ENCODE results near the gene USP15.
"Not testable (repeated sequence)": the region's sequence is repeated elsewhere in the genome, so short reads cannot be mapped to it uniquely, and the experiment has no call there.

USP15 gene

DNA sequence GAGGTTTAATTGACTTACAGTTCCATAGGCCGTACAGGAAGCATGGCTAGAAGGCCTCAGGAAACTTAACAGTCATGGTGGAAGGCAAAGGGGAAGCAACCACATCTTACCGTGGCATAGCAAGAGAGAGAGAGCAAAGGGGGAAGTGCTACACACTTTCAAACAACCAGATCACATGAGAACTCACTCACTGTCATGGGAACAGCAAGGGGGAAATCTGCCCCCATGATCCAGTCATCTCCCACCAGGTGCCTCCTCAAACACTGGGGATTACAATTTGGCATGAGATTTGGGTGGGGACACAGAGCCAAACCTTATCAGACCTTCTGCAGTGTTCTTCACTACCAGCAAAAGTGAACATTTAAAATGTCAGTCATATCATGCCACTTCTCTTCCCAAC, 58.9 kb downstream of the USP15 start:
- no peak for DNase-seq

DNA sequence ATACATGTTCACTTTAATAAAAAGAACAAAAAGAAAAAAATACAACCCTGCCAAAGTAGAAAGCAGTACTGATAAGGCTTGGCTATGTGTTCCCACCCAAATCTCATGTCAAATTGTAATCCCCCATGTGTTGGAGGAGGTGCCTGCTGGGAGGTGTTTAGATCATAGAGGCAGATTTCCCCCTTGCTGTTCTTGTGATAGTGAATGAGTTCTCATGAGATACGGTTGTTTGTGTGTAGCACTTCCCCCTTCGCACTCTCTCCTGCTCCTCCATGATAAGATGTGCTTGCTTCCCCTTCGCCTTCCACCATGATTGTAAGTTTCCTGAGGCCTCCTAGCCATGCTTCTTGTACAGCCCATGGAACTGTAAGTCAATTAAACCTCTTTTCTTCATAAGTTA, 59.9 kb downstream of the USP15 start:
- DNase-seq = no peak

DNA sequence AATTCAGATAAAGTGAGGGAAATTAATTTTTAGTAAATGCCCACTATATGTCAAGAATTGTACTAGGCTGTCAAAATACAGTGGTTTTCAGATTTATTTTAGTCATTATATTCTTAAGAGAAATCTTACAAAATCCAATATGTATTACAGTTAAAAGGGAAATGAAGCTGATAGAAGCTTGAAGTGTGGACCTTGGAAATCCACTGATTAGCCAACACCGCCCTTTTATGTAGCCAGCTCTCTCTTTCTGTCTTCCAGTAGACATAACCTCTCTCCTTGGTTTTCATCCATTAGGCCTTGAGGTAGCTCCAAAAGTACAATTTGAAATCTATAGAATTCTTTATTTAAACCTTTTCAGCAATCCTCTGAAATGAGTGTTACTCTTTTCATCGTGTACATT, 63.2 kb downstream of the USP15 start:
- DNase-seq = no peak

DNA sequence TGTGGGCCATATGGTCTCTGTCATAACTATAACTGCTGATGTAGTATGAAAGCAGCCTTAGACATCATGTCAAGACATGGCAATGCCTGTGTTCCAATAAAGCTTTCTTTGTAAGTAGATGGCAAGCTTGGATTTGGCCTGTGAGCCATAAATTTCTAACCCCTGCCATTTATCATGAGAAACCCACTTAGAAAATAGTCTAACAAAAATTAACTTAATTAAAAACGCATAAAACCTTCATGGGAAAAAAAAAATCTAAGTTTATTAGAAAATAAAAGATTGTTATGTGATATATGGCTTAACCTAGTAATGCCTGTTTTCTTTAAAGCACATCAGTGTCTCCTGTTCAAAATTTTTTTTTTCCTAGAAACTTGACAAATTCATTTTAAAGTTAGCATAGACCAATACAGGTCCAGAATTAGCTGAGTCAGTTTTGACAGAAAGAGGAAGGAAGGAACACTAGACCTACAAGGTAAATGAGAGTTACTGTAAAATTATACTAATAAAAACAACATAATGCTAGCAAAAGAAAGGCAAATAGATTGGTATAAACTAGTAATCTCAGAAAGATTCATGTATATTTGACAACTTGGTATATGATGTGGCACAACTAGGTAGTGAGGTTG, 68.2 kb downstream of the USP15 start:
- DNase-seq = no peak

DNA sequence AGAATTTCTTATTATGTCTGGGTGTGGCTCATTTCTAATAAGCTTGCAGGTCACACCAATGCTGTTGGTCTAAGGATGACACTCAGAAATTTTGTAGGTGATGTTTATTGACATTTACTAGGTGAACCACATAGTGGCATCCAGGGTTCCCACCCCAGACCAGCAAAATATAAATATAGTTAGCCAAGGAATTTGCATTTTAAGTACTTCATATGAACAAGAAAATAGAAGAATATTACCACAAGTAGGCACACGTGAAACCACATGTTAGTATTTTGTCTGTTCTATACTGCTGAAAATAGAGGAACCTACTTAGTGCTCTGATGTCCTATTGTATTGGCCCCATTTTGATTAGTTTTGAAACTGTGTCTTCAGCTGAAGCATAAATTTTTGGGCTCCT, 71.1 kb downstream of the USP15 start:
- DNase-seq = no peak

DNA sequence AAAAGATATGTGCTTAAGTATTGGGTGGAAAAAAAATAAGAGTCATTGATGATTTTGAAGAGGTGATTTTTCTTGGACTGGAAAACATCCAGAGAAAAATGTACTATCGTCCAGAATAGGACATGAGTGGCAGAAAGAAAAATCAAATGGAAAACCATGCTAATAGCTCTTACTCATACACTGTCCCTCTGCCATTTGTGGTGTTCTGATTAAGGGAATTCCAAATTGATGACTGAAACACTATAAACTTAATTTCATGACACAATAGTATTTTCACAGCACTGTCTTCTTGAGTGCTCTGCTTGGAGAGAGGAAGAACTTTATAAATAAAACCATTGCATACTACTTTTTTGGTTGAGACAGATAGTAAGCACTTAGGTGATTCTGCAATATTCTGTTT, 72.4 kb downstream of the USP15 start:
- DNase-seq = no peak

DNA sequence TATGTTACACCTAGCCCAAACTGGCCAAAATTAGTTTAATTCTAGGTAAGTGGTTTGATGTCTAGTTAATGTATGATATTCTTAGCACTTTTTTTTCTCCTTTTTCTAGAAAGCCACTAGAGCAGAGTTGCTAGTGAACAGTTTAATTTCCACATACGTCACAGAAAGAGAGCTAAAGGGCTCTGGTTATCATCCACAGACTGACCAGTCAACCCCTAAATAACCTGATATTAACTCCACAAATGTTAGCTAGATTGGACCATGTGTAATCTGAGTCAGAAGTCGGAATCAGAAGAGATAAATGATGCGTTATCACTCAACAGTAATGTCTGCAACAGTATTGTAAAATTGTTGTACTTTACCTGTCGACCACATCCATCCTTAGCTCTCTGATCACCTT, 74.9 kb downstream of the USP15 start:
- no peak for DNase-seq

DNA sequence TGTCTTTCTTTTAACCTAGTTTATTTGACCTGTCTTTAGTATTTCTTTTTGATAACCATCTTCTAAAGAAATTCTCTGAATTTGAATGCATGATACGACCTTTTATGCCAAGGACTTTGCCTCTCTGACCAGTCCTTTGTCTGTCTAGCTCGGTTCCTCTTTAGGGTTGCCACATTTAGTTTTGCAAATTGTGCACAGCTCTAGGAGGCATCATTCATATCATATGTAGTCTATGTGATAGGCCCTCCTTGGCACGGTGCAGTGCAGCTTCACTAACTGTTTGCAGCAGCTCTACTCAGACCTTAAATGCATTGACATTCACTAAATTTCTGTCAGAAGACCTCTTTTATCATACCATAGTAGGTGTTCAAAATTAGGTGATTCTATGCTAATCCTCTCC, 75.6 kb downstream of the USP15 start:
- no peak for DNase-seq

DNA sequence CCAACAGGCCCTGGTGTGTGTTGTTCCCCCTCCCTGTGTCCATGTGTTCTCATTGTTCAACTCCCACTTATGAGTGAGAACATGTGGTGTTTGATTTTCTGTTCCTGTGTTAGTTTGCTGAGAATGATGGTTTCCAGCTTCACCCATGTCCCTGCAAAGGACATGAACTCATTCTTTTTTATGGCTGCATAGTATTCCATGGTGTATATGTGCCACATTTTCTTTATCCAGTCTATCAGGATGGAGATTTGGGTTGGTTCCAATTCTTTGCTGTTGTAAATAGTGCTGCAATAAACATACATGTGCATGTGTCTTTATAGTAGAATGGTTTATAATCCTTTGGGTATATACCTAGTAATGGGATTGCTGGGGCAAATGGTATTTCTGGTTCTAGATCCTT, 77.4 kb downstream of the USP15 start:
- DNase-seq = not testable (repeated sequence)

DNA sequence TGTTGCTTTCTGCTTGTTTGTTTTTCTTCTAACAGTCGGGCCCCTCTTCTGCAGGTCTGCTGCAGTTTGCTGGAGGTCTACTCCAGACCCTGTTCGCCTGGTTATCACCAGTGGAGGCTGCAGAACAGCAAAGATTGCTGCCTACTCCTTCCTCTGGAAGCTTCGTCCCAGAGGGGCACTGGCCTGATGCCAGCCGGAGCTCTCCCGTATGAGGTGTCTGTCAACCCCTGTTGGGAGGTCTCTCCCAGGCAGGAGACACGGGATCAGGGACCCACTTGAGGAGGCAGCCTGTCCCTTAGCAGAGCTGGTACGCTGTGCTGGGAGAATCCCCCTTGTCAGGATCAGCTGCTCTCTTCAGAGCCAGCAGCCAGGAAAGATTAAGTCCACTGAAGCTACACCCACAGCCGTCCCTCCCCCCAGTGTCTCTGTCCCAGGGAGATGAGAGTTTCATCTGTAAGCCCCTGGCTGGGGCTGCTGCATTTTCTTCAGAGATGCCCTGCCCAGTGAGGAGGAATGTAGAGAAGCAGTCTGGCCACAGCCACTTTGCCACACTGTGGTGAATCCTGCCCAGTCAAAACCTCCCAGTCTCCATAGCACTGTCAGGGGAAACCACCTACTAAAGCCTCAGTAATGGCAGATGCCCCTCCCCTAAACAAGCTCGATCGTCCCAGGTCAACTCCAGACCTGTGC, 82.6 kb downstream of the USP15 start:
- not testable (repeated sequence) for DNase-seq

DNA sequence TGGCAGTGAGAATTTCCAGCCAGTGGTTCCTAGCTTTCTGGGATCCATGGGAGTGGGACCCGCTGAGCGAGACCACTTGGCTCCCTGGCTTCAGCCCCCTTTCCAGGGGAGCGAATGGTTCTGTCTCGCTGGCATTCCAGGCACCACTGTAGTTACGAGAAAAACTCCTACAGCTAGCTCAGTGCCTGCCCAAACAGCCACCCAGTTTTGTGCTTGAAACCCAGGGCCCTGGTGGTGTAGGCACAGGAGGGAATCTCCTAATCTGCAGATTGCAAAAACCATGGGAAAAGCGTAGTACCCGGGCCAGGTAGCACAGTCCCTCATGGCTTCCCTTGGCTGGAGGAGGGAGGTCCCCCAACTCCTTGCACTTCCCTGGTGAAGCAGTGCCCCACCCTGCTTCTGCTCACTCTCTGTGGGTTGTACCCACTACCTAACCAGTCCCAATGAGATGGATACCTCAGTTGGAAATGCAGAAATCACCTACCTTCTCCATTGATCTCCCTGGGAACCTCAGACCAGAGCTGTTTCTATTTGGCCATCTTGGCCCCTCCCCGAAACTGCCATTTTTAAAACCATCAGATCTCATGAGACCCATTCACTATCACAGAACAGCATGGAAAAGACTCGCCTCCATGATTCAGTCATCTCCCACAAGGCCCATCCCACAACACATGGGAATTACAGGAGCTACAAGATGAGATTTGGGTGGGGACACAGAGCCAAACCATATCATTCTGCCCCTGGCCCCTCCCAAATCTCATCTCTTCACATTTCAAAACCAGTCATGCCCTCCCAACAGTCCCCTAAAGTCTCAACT, 83.3 kb downstream of the USP15 start:
- DNase-seq = not testable (repeated sequence)

DNA sequence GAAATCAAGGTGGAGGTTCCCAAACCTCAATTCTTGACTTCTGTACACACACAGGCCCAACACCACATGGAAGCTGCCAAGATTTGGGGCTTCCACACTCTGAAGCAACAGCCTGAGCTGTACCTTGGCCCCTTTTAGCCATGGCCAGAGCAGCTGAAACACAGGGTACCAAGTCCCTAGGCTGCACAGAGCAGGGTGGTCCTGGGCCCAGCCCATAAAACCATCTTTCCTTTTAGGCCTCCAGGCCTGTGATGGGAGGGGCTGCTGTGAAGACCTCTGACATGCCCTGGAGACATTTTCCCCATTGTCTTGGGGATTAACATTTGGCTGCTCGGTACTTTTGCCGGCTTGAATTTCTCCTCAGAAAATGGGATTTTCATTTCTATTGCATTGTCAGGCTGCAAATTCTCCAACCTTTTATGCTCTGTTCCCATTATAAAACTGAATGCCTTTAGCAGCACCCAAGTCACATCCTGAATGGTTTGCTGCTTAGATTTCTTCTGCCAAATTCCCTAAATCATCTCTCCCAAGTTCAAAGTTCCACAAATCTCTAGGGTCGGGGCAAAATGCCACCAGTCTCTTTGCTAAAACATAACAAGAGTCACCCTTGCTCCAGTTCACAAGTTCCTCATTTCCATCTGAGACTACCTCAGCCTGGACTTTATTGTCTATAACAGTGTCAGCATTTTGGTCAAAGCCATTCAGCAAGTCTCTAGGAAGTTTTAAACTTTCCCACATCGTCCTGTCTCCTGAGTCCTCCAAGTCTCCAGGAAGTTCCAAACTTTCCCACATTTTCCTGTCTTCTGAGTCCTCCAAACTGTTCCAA, 84.7 kb downstream of the USP15 start:
- not testable (repeated sequence) for DNase-seq

DNA sequence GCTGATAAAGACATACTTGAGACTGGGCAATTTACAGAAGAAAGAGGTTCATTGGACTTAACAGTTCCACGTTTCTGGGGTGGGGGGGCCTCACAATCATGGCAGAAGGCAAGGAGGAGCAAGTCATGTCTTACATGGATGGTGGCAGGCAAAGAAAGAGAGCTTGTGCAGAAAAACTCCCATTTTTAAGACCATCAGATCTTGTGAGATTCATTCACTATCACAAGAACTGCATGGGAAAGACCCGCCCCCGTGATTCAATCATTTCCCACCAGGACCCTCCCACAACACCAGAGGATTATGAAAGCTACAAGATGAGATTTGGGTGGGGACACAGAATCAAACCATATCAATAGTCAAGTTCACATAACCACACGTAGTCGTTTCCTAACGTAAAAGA, 85.5 kb downstream of the USP15 start:
- DNase-seq = no peak

DNA sequence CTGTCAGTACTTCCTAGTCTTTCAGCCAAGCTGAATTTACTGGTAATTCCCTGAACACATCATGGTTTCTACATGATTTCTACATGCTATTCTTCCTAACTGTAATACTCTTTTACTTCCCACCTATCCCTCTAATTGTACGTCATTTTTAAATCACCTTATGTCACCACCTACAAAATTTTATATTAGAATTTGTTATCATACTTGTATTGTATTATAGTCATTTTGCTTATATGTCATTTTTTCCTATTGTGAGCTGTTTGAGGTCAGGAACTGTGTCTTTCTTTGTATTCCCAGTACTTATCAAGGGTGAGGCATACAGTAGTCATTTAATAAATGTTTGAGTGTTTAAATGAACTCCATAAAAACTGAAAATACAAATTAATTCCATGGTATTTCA, 86.6 kb downstream of the USP15 start:
- no peak for DNase-seq

DNA sequence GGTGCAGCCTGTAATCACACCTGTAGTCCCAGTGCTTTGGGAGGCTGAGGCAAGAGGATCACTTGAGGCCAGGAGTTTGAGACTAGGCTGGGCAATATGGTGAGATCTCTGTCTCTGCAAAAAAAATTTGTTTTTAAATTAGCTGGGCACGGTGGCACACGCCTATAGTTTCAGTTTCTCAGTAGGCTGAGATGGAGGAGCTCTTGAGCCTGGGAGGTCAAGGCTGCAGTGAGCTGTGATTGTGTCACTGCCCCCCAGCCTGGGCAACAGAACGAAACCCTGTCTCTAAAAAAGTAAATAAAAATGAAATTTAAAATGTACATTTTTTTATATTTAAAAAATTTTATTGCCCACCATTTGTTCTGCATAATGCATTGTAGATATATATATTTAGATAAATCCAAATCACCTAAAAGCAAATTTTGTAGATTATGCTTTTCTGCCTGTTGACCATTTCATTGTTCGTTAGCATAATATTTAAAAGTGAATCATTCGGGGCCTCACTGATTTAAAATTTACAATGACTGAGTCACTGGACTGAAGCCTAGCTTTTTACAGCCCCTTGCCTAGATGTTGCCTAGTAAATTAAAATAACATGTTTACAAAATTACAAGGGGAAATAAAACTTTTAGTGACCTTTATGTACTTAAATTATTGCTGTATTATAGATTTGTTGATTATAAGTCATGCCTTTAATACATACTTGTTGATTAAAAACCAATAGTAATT, 87.9 kb downstream of the USP15 start:
- DNase-seq = no peak

DNA sequence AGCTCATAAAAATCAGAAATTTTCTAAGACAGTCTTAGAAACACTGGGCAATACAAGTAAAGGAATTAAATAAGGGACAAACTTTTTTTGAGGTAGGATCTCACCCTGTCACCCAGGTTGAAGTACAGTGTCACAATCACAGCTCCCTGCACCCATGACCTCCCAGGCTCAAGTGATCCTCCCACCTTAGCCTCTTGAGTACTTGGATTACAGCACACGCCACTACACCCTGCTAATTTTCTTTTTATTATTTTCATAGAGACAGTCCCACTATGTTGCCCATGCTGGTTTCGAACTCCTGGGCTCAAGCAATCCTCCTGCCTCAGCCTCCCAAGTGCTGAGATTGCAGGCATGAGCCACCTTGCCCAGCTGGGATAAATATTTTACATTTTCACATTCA, 90.3 kb downstream of the USP15 start:
- DNase-seq = no peak

DNA sequence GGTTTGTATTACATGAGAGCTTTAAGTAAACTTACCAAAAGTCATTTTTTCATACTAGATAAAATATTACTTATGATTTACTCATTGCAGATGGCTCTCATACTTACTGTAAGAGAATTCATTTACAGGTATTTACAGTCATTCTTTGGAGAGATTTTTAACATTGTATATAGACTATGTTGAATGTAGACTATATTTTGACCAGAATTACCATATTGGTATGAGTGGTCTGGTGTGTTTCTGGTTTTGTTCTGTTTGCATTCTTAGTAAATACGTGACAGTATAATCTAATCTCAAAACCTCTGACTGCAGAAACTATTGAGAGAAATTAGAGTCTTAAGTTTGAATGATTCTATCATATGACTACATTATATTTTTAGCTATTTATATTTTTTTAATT, 91.1 kb downstream of the USP15 start:
- DNase-seq = no peak

DNA sequence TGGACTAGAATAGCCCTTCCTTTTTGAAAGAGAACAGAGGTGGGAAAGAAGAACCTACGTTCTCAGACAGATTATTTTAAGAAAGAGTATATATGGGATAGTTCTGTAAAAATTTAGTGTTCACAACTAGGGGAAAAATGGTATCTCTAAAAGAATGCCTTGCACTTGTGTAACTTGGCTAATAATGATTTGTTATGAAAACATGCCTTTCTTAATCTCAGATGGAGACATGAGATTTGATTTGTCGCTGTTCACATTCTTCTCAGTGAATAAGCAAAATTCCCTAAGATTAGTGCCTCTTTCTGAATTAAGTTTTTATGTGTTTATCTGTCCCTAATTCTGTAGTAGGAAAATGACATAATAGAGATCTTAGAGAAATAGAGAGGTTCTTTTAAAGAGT, 100.8 kb downstream of the USP15 start:
- no peak for DNase-seq

DNA sequence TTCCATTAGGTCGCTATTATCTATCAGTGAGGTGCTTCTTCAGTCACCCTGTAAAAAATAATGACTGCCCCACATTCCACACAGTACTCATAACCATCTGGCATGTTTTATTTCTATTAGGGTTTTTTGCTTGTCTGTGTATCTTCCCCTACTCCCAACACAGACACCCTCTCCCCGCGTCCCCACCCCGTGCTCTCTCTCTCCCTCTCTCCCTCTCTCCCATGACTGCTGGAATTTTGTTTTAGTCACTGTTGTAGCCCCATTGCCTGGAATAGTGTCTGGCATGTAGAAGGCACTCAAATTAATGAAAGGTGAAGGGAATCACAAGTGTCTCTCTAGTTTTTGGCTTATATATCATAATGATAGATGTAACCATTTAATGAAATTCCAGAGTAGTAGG, 103.3 kb downstream of the USP15 start:
- DNase-seq = no peak

DNA sequence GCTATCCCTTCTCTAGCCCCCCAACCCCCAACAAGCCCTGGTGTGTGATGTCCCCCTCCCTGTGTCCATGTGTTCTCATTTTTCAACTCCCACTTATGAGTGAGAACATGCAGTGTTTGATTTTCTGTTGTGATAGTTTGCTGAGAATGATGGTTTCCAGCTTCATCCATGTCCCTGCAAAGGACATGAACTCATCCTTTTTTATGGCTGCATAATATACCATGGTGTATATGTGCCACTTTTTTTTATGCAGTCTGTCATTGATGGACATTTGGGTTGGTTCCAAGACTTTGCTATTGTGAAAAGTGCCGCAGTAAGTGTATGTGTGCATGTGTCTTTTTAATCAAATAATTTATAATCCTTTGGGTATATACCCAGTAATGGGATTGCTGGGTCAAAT, 104.5 kb downstream of the USP15 start:
- DNase-seq = not testable (repeated sequence)

DNA sequence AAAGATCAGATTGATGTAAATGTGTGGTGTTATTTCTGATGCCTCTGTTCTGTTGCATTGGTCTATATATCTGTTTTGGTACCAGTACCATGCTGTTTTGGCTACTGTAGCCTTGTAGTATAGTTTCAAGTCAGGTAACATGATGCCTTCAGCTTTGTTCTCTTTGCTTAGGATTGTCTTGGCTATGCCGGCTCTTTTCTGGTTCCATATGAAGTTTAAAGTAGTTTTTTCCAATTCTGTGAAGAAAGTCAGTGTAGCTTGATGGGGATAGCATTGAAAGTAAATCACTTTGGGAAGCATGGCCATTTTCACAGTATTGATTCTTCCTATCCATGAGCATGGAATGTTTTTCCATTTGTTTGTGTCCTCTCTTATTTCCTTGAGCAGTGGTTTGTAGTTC, 105.6 kb downstream of the USP15 start:
- DNase-seq = not testable (repeated sequence)

All from amygdala (tissue), 56 donors.